ENCODE data around the gene PCP2. TPM values are rescaled to one million over a fixed set of nuclear protein-coding genes. Genes with fewer than 3 reads are reported as not detected.

The PCP2 gene
- 1 to 10 TPM; 2.0 to 9.1 TPM for total RNA-seq
- 2.0 to 3.7 reads per million in 2 donors for total RNA-seq

GRCh38 chr19:7633698-7634097, at the start of gene PCP2:
TSS of gene PCP2 (minus strand) at chr19:7633719. CDS start at chr19:7633457, 262 bp downstream.
- Mint-ChIP-seq H3K4me3 (peak within 1 kb of the TSS; percentile 49), H3K27me3 (no peaks in the 10 kb centered on the region), H3K4me1 (peaks cover 32% of the 10 kb centered on the region), H3K27ac (peak within 1 kb of the TSS; percentile 59), H3K36me3 (ENCODE audit: low read depth) (peaks cover 5% of the 10 kb centered on the region)
- DNase-seq = no peak
- ATAC-seq = no peak
- no peaks in the 10 kb centered on the region for H3K9me3 ChIP-seq (ENCODE audit: control insufficient read depth, low read length, poor library complexity, severe bottlenecking)

GRCh38 chr19:7682175-7682855, 48.8 kb upstream of the PCP2 start:
- DNase-seq = no peak
- peaks cover 35% of the 10 kb centered on the region for H3K4me1 Mint-ChIP-seq
- no peaks in the 10 kb centered on the region for H3K9me3 ChIP-seq (ENCODE audit: control insufficient read depth, low read length, poor library complexity, severe bottlenecking)
- H3K4me3 Mint-ChIP-seq = peak overlapping the region; percentile 95
- peaks cover 5% of the 10 kb centered on the region for H3K27me3 Mint-ChIP-seq
- ATAC-seq = no peak
- H3K27ac Mint-ChIP-seq = peak overlapping the region; percentile 85
- H3K36me3 Mint-ChIP-seq (ENCODE audit: low read depth) = no peaks in the 10 kb centered on the region

DNA sequence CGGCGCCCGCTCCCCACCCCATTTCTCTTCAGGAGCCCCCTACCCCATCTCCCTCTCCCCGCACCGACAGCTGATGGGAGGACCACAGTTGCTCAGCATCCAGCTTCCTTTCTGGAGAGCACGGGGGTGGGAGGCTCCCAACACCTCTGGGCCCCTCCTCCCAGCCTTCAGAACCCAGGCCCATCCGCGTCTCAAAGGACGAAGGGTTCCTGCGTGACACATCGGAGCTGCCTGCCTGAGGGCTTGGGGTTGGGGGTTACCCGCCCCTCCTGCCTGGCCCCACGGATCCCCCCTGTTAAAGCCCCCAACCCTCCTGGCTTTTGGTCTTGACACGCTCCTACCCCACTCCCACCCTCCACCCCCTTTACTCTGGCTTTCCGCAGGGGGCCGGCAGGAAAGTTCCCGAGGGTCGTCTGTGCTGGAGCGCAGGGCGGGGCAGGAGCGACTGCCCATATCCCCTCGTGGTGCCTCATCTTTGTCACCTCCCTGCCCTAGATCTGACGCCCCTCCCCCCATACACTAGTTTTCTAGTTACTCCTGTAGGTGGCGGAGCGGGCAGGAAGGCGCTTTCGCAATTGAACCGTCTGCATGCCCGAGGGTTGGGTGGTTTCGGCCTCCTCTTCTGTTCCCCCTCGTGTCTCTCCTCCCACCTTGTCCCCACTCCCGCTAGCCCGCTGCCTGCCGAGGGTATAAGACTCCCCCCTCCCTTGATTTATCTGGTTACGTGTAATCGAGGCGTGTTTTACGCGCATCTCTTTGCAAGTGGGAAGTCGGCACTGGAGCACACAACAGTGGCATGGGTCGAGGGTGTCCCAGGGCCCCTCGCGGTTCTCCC, 48.0 kb upstream of the PCP2 start:
- peak overlapping the region; percentile 95 for H3K4me3 Mint-ChIP-seq
- H3K27me3 Mint-ChIP-seq = peaks cover 12% of the 10 kb centered on the region
- ATAC-seq = peak; percentile 64
- H3K27ac Mint-ChIP-seq = peak overlapping the region; percentile 85
- H3K4me1 Mint-ChIP-seq = peaks cover 41% of the 10 kb centered on the region
- no peaks in the 10 kb centered on the region for H3K36me3 Mint-ChIP-seq (ENCODE audit: low read depth)
- DNase-seq = peak; percentile 63 to 76 (median 68)
- no peaks in the 10 kb centered on the region for H3K9me3 ChIP-seq (ENCODE audit: control insufficient read depth, low read length, poor library complexity, severe bottlenecking)

DNA sequence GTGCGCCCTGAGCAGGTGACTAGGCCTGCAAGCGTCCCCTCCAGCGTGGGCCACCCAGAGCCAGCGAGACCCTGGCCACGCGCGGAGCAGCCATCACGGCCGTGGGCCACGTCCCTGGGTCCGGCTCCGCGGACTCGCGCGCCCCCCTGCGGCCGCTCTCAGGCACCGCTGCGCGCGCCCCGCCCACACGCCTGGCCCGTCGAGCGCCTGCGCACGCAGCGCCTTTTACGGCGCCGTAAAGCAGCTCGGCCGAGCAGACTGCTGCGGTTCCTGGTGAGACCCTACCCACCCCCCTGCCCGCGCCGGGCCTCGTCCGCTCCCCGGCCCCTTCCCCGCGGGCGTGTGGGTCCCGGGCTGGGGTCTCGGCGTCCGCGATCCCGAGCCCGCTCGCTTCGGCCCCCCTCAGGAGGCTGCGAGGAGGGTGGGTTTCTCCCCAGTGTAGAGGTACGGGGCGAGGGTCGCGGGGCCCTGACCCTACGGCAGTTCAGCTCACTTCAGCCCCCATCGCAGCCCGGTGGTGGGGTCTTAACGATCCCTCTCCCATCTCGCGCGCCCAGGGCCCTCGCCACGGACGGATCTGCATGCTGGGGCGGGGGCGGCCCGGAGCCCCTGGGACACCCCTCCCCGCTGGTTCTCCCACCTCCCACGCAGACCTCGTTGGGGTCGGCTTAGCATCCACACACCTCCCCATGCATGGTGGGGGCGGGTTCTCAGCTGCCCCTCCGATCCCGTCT, 47.3 kb upstream of the PCP2 start, which contains the start of gene TRAPPC5:
Gene TRAPPC5 (plus strand): TSS at position 228 of the 734 bp plus-strand sequence. CDS start 1,421 bp downstream, outside the sequence.
- H3K9me3 ChIP-seq (ENCODE audit: control insufficient read depth, low read length, poor library complexity, severe bottlenecking) = no peaks in the 10 kb centered on the region
- ATAC-seq (peak; percentile 68), DNase-seq (peak; percentile 83 to 90 (median 86))
- H3K4me1 Mint-ChIP-seq = peaks cover 44% of the 10 kb centered on the region
- H3K4me3 Mint-ChIP-seq = peak within 1 kb of the TSS; percentile 95
- peak within 1 kb of the TSS; percentile 85 for H3K27ac Mint-ChIP-seq
- no peaks in the 10 kb centered on the region for H3K36me3 Mint-ChIP-seq (ENCODE audit: low read depth)
- H3K27me3 Mint-ChIP-seq = peaks cover 19% of the 10 kb centered on the region

- ATAC-seq = no peak
- peaks cover 41% of the 10 kb centered on the region for H3K4me1 Mint-ChIP-seq
- H3K27ac Mint-ChIP-seq = peak overlapping the region; percentile 81
Measured at GRCh38 chr19:7679771-7680605, 46.5 kb upstream of the PCP2 start.

GRCh38 chr19:7678971-7679751, 45.6 kb upstream of the PCP2 start:
- peak; percentile 80 for ATAC-seq
- no peaks in the 10 kb centered on the region for H3K9me3 ChIP-seq (ENCODE audit: control insufficient read depth, low read length, poor library complexity, severe bottlenecking)
- Mint-ChIP-seq H3K4me1 (peaks cover 43% of the 10 kb centered on the region), H3K27me3 (peaks cover 25% of the 10 kb centered on the region), H3K36me3 (ENCODE audit: low read depth) (no peaks in the 10 kb centered on the region), H3K4me3 (peak overlapping the region; percentile 83), H3K27ac (peak overlapping the region; percentile 81)
- peak; percentile 41 to 61 (median 58) for DNase-seq

More at GRCh38 chr19:7679771-7680605, 46.5 kb upstream of the PCP2 start:
- Mint-ChIP-seq H3K36me3 (ENCODE audit: low read depth) (no peaks in the 10 kb centered on the region), H3K27me3 (peaks cover 21% of the 10 kb centered on the region), H3K4me3 (peak overlapping the region; percentile 83)
- DNase-seq = no peak
- no peaks in the 10 kb centered on the region for H3K9me3 ChIP-seq (ENCODE audit: control insufficient read depth, low read length, poor library complexity, severe bottlenecking)

- peaks cover 43% of the 10 kb centered on the region for H3K4me1 Mint-ChIP-seq
- no peak overlapping the region for H3K4me3 Mint-ChIP-seq
- H3K27me3 Mint-ChIP-seq = peaks cover 35% of the 10 kb centered on the region
- no peak overlapping the region for H3K27ac Mint-ChIP-seq
- no peaks in the 10 kb centered on the region for H3K9me3 ChIP-seq (ENCODE audit: control insufficient read depth, low read length, poor library complexity, severe bottlenecking)
- no peaks in the 10 kb centered on the region for H3K36me3 Mint-ChIP-seq (ENCODE audit: low read depth)
- DNase-seq (no peak), ATAC-seq (no peak)
Measured at GRCh38 chr19:7677669-7678311, 44.3 kb upstream of the PCP2 start.

DNA sequence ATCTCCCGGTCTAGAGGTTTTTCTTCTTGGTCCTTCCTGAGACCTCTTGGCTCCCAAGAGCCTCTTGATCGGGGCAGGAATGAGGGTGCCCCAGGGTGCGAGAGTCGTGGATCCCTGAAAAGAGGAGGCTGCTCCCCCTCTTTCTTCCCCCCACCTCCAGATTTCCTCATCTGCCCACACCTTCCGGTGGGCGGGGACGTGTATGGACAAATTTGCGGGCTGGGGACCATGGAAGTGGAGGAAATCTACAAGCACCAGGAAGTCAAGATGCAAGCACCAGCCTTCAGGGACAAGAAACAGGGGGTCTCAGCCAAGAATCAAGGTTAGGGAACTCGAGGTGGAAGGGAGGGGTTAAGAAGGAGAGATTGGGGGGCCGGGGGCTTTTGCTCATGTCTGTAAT, 43.3 kb upstream of the PCP2 start, which contains the start of gene MCEMP1:
Gene MCEMP1 (plus strand): TSS at position 237 of the 400 bp plus-strand sequence. CDS start 31 bp downstream, at position 268.
- H3K4me1 Mint-ChIP-seq = peaks cover 42% of the 10 kb centered on the region

DNA sequence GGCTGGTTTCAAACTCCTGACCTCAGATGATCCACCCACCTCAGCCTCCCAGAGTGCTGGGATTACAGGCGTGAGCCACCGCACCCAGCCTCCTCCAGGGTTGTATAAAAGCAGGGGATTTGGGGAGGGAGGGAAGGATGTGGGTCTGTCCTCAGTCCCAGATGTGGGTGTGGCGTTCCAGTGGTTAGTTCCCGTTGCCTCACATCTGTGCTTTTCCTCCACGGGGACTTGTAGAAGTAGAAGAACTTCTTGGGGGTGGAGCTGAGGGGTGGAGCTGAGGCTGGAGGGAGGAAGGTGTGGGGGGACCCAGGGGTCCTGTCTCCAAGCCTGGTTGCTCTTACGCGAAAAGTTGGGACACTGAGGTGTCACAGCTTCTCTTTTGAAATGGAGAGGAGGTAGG, 42.9 kb upstream of the PCP2 start:
- ATAC-seq (no peak), DNase-seq (no peak)
- peaks cover 38% of the 10 kb centered on the region for H3K4me1 Mint-ChIP-seq
- peaks cover 42% of the 10 kb centered on the region for H3K27me3 Mint-ChIP-seq
- H3K27ac Mint-ChIP-seq = peak overlapping the region; percentile 53
- H3K36me3 Mint-ChIP-seq (ENCODE audit: low read depth) = no peaks in the 10 kb centered on the region
- H3K9me3 ChIP-seq (ENCODE audit: control insufficient read depth, low read length, poor library complexity, severe bottlenecking) = no peaks in the 10 kb centered on the region
- no peak overlapping the region for H3K4me3 Mint-ChIP-seq

More for the DNA sequence above, 43.3 kb upstream of the PCP2 start, which contains the start of gene MCEMP1:
- Mint-ChIP-seq H3K27me3 (peaks cover 38% of the 10 kb centered on the region), H3K4me3 (peak within 1 kb of the TSS; percentile 33), H3K36me3 (ENCODE audit: low read depth) (no peaks in the 10 kb centered on the region), H3K27ac (peak within 1 kb of the TSS; percentile 53)
- DNase-seq (no peak), ATAC-seq (no peak)
- no peaks in the 10 kb centered on the region for H3K9me3 ChIP-seq (ENCODE audit: control insufficient read depth, low read length, poor library complexity, severe bottlenecking)

DNA sequence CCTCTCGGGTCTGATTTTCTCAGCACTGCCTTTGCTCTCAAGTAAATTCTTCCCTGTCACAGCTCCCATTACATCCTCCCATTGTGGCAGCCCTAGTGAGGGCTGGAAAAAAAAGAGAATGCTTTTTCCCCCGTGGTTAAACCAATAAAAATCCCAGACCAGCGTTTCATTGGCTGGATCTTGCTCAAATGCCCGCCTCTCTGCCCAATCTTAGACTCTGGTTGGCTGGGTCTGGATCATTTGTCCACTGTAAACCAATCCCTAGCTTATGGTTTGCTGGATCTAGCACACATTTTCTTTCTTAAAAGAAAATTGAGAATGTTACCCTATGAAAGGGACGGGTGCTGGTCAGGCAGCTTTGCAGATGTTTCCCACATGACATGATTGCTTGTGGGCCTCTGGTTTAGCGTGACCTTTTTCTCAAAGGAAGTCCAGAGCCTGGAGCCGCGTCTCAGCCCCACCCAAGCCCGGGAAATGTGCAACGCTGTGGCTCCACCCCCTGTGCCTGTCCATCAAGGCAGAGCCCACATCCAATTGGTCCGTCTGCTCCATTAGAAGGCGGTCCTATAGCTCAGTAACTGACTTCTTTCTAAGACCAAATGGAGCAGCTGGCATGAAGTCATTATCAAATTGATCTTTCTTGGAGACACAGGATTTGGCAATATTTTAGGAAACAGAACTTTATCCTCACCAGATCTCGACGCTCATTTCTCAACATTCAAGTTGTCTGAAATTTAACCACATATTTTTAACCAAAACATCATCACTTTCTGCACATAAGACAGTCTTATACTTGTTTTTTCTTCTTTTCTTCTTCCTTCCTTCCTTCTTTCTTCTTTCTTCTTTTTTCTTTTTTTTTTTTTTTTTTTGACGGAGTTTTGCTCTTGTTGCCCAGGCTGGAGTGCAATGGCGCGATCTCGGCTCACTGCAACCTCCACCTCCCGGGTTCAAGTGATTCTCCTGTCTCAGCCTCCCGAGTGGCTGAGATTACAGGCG, 40.8 kb upstream of the PCP2 start:
- Mint-ChIP-seq H3K36me3 (ENCODE audit: low read depth) (peaks cover 4% of the 10 kb centered on the region), H3K27me3 (peaks cover 57% of the 10 kb centered on the region), H3K4me3 (no peak overlapping the region), H3K4me1 (peaks cover 34% of the 10 kb centered on the region), H3K27ac (peak overlapping the region; percentile 9)
- ATAC-seq (peak; percentile 32), DNase-seq (no peak)
- H3K9me3 ChIP-seq (ENCODE audit: control insufficient read depth, low read length, poor library complexity, severe bottlenecking) = no peaks in the 10 kb centered on the region
